HG03064 (cell line): Measurements from ENCODE around the gene RBSN.

Experiments used
- ATAC-seq: cut with Tn5 transposase; IDR thresholded peaks from one replicate; pipeline ENCODE4 v1.9.1; 2021; ENCODE audit warnings: low read depth; ENCODE audit not compliant: unreplicated experiment

The RBSN gene

DNA sequence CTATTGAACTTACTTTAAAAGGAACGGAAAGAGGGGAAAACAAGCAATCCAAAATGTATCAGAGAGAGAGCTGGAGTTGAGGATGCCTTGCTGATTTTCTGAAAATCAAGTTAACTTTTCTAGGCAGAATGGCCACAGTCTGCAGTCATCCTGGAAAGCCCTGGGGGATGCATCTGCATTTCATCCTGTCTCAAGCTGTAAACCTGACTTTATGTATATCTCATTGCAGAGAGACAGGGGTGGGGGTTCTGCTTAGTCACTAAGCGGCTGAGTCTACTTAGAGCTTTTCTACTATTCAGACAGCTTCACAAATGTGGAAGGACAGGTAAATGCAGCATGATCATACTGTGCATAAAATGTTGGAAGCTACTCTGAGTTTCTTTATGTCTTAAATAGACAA, 75.2 kb downstream of the RBSN start:
- no peak for ATAC-seq

DNA sequence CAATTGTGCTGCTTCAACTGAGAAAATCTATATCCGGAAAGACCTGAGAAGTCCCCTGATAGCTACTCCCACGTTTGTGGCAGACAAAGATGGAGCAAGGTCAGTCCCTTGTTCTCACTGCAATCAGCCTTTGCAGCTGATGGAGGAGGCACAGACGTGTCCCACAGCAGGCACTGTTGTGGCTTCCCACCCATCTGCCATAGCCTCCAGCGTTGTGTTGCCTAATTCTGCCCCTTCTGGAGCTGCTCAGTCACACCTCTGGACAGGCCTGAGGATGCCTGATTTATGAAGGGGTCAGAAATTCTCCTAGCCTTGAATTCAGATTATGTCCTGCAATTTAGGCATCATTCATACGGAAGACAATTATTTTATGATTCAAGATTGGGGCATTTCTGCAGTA, 75.7 kb downstream of the RBSN start:
- ATAC-seq = no peak
